SK-N-MC (cell line): ENCODE measurements around the gene PTPRN2.

Experiments used
- DNase-seq: peaks from one replicate; pipeline ENCODE4 v3.0.0-alpha.2; 2011; ENCODE audit warnings: low read depth, low spot score
- H3K27ac ChIP-seq: fragments of 200-600 bp; sonication (generic); 2 replicates; pipeline ENCODE4 v1.5.1; 2016; ENCODE audit warnings: mixed run types
- H3K36me3 ChIP-seq: fragments of 200-600 bp; sonication (generic); 2 replicates; pipeline ENCODE4 v1.6.1; 2017; ENCODE audit warnings: antibody characterized with exemption, low read length, mixed read lengths; ENCODE audit not compliant: insufficient read depth
- H3K4me3 ChIP-seq: fragments of 200-600 bp; sonication (generic); 2 replicates; pipeline ENCODE4 v1.5.1; 2016
- H3K9ac ChIP-seq: fragments of 200-600 bp; sonication (generic); 2 replicates; pipeline ENCODE4 v1.8.0; 2017; ENCODE audit warnings: mixed run types, mixed read lengths; ENCODE audit not compliant: insufficient read length
- H3K9me3 ChIP-seq: fragments of 200-600 bp; sonication (generic); 2 replicates; pipeline ENCODE4 v1.6.1; 2017; ENCODE audit warnings: low read depth, mild to moderate bottlenecking, antibody characterized with exemption, low read length, moderate library complexity, mixed read lengths
- EZH2 ChIP-seq: fragments of 200-600 bp; sonication (generic); IDR thresholded peaks from one replicate; pipeline ENCODE4 v1.6.1; 2017; ENCODE audit warnings: antibody characterized with exemption
- FOXP2 ChIP-seq: optimal IDR thresholded peaks from 2 replicates; pipeline ENCODE3; 2011; ENCODE audit warnings: mild to moderate bottlenecking, moderate library complexity; ENCODE audit not compliant: insufficient read depth; ENCODE audit errors: extremely low read length, control extremely low read depth
- POLR2AphosphoS5 ChIP-seq: IDR thresholded peaks from 2 replicates; pipeline ENCODE4 v1.6.1; 2012; ENCODE audit warnings: mild to moderate bottlenecking, low read depth, low read length, borderline replicate concordance

Gene PTPRN2

DNA sequence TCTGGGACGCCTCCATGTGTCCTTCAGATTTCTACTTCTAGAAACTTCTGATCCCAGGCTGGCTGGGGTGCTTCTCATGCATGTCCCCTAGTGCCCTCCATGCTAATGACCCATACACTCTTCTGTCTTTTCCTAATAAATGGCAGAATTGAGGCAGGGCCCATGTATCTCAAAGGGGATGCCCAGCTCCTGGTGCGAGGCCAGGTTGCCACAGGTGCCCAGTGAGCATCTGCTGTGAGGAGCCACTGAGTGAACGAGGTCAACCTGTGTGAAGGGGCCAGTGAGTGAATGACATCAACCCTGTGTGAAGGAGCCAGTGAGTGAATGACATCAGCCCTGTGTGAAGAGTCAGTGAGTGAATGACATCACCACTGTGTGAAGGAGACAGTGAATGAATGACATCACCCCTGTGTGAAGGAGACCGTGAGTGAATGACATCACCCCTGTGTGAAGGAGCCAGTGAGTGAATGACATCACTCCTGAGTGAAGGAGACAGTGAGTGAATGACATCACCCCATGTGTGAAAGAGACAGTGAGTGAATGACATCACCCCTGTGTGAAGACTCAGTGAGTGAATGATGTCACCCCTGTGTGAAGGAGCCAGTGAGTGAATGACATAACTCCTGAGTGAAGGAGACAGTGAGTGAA lies 478.9 kb downstream of the PTPRN2 start:
- Histone ChIP-seq H3K9me3 (no peaks in the 10 kb centered on the region), H3K4me3 (no peak overlapping the region), H3K27ac (no peak overlapping the region), H3K36me3 (no peaks in the 10 kb centered on the region), H3K9ac (no peak overlapping the region)
- TF ChIP-seq POLR2AphosphoS5 = no peak
- TF ChIP-seq FOXP2 = no peak
- no peak for TF ChIP-seq EZH2
- DNase-seq = no peak

GRCh38 chr7:158107806-158108205 lies 479.8 kb downstream of the PTPRN2 start:
- Histone ChIP-seq H3K36me3 (no peaks in the 10 kb centered on the region), H3K27ac (no peak overlapping the region), H3K9me3 (no peaks in the 10 kb centered on the region), H3K4me3 (no peak overlapping the region), H3K9ac (no peak overlapping the region)
- DNase-seq = no peak
- TF ChIP-seq FOXP2 (no peak), EZH2 (no peak), POLR2AphosphoS5 (no peak)

DNA sequence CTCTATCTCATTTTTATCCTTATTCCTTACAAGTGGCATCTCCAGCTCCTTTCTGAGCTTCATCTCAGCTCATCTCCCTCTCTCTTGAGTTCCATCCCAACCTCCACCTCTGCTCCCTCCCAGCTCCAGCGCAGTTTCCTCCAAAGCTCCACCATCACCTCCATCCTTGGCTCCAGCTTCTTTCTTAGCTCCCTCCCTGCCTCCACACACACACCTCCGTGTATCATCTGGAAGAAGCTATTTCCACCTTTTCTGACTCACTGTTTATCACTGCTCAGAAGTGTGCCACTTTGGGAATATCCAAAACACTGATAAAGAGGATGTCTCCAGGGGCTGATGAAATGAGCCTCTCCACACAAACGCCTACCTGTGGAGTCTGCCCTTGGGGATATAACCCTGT lies 481.4 kb downstream of the PTPRN2 start:
- Histone ChIP-seq H3K9me3 (no peaks in the 10 kb centered on the region), H3K36me3 (no peaks in the 10 kb centered on the region), H3K27ac (no peak overlapping the region), H3K4me3 (no peak overlapping the region), H3K9ac (no peak overlapping the region)
- TF ChIP-seq POLR2AphosphoS5 (no peak), EZH2 (no peak), FOXP2 (no peak)
- DNase-seq = no peak

- Histone ChIP-seq H3K9me3 (no peaks in the 10 kb centered on the region), H3K4me3 (no peak overlapping the region), H3K27ac (no peak overlapping the region), H3K36me3 (no peaks in the 10 kb centered on the region), H3K9ac (no peak overlapping the region)
- TF ChIP-seq FOXP2 = no peak
- no peak for TF ChIP-seq POLR2AphosphoS5
- TF ChIP-seq EZH2 = no peak
- no peak for DNase-seq
Observed at GRCh38 chr7:158103378-158103777, 484.2 kb downstream of the PTPRN2 start.

DNA sequence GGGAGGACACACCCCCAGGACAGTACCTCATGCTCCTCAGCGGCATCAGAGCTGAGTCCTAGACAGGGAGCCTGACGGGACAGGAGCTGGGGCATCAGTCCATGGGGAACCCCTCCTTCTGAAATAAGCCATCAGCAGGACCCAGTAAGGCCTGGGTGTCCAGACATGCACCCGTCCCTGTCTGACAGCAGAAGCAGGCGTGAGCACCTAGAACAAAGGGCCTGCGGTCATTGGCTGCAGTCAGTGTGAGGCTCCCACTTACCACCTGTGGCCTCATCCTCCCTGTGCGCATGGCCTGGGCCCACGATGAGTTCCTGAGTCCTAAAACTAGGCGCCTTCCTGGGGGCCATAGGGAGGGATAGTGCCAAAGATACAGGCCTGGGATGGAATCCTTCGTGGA lies 484.7 kb downstream of the PTPRN2 start:
- no peak for DNase-seq
- Histone ChIP-seq H3K9me3 (no peaks in the 10 kb centered on the region), H3K27ac (no peak overlapping the region), H3K36me3 (no peaks in the 10 kb centered on the region), H3K4me3 (no peak overlapping the region), H3K9ac (no peak overlapping the region)
- no peak for TF ChIP-seq EZH2
- no peak for TF ChIP-seq FOXP2
- no peak for TF ChIP-seq POLR2AphosphoS5

GRCh38 chr7:158101821-158102450 lies 485.7 kb downstream of the PTPRN2 start:
- TF ChIP-seq FOXP2 = no peak
- no peak for TF ChIP-seq POLR2AphosphoS5
- TF ChIP-seq EZH2 = no peak
- Histone ChIP-seq H3K36me3 (no peaks in the 10 kb centered on the region), H3K9me3 (no peaks in the 10 kb centered on the region), H3K9ac (no peak overlapping the region), H3K4me3 (no peak overlapping the region), H3K27ac (no peak overlapping the region)
- DNase-seq = no peak

GRCh38 chr7:158098125-158099030 lies 489.2 kb downstream of the PTPRN2 start:
- Histone ChIP-seq H3K9me3 (no peaks in the 10 kb centered on the region), H3K27ac (no peak overlapping the region), H3K4me3 (no peak overlapping the region), H3K9ac (no peak overlapping the region), H3K36me3 (no peaks in the 10 kb centered on the region)
- no peak for TF ChIP-seq POLR2AphosphoS5
- TF ChIP-seq EZH2 = no peak
- TF ChIP-seq FOXP2 = no peak
- DNase-seq = no peak

- Histone ChIP-seq H3K9me3 (no peaks in the 10 kb centered on the region), H3K9ac (no peak overlapping the region), H3K4me3 (no peak overlapping the region), H3K36me3 (no peaks in the 10 kb centered on the region), H3K27ac (no peak overlapping the region)
- no peak for DNase-seq
- TF ChIP-seq POLR2AphosphoS5 (no peak), EZH2 (no peak), FOXP2 (no peak)
Observed at GRCh38 chr7:158097453-158098124, 490.0 kb downstream of the PTPRN2 start.

GRCh38 chr7:158097106-158097452 lies 490.5 kb downstream of the PTPRN2 start:
- Histone ChIP-seq H3K36me3 (no peaks in the 10 kb centered on the region), H3K27ac (no peak overlapping the region), H3K4me3 (no peak overlapping the region), H3K9me3 (no peaks in the 10 kb centered on the region), H3K9ac (no peak overlapping the region)
- no peak for TF ChIP-seq POLR2AphosphoS5
- no peak for TF ChIP-seq FOXP2
- TF ChIP-seq EZH2 = no peak
- no peak for DNase-seq
